Neural crest cell (in vitro differentiated cells): ENCODE data around the gene ITGB8. TPM values are rescaled to one million over a fixed set of nuclear protein-coding genes. Genes with fewer than 3 reads are reported as not detected.

Experiments used
- DNase-seq: peaks from one replicate; pipeline ENCODE4 v3.0.0; 2021; ENCODE audit warnings: low read depth, mixed read lengths, low spot score
- H3K27ac Mint-ChIP-seq: one replicate; pipeline ENCODE4 v1.8.0; 2021; ENCODE audit warnings: mild to moderate bottlenecking, mixed read lengths; ENCODE audit not compliant: unreplicated experiment
- H3K27me3 Mint-ChIP-seq: 2 replicates; pipeline ENCODE4 v1.8.0; 2021; ENCODE audit warnings: low read depth, mild to moderate bottlenecking, mixed read lengths
- H3K36me3 Mint-ChIP-seq: 2 replicates; pipeline ENCODE4 v1.8.0; 2021; ENCODE audit warnings: low read depth, mild to moderate bottlenecking, mixed read lengths
- H3K4me1 Mint-ChIP-seq: 2 replicates; pipeline ENCODE4 v1.8.0; 2021; ENCODE audit warnings: mixed read lengths
- H3K4me3 Mint-ChIP-seq: one replicate; pipeline ENCODE4 v1.8.0; 2021; ENCODE audit warnings: mild to moderate bottlenecking, mixed read lengths
- H3K9me3 Mint-ChIP-seq: 2 replicates; pipeline ENCODE4 v1.8.0; 2021; ENCODE audit warnings: mixed read lengths
- CTCF ChIP-seq: fragments of 200-600 bp; sonication (generic); conservative IDR thresholded peaks from 2 replicates; pipeline ENCODE4 v1.5.0; 2021; ENCODE audit warnings: antibody characterized with exemption, mild to moderate bottlenecking
- total RNA-seq: library from RNA; stranded (reverse); gene quantifications from 2 replicates; pipeline ENCODE4 v1.2.1, GENCODE V29; 2021

Gene ITGB8
- total RNA-seq, 1 donor from 2014 or later, result 19.9 TPM

- no peak for TF ChIP-seq CTCF
- Mint-ChIP-seq H3K4me3 (no peak overlapping the region), H3K36me3 (peaks cover 19% of the 10 kb centered on the region), H3K27ac (no peak overlapping the region), H3K9me3 (no peaks in the 10 kb centered on the region), H3K27me3 (no peaks in the 10 kb centered on the region), H3K4me1 (peaks cover 3% of the 10 kb centered on the region)
- DNase-seq, result no peak
Observed at GRCh38 chr7:20394284-20394683, 63.6 kb downstream of the ITGB8 start.

DNA sequence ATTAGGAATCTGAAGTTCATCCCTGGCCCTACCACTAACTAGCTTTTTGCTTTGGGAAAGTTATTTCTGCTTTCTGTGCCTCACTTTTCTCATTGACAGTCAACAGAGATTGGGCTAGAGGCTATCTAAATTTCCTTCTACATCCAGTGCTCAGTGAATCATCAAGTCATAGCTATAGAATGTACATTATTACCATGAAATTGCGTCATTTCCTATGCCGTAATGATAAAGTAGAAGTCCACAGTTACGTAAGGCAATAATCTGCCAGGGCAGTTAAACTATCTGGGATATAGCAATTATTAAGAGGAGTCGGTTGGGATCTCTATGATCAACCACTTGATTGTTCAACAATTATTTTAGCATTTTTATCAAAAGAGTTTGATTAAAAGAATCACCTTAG, 64.4 kb downstream of the ITGB8 start:
- H3K4me1 Mint-ChIP-seq, result peaks cover 6% of the 10 kb centered on the region

GRCh38 chr7:20395511-20395910, 64.8 kb downstream of the ITGB8 start:
- H3K36me3 Mint-ChIP-seq, result peaks cover 19% of the 10 kb centered on the region
- TF ChIP-seq CTCF, result no peak
- no peaks in the 10 kb centered on the region for H3K27me3 Mint-ChIP-seq
- peaks cover 6% of the 10 kb centered on the region for H3K4me1 Mint-ChIP-seq
- H3K4me3 Mint-ChIP-seq, result no peak overlapping the region
- DNase-seq, result no peak
- no peak overlapping the region for H3K27ac Mint-ChIP-seq
- no peaks in the 10 kb centered on the region for H3K9me3 Mint-ChIP-seq

More for the DNA sequence above, 64.4 kb downstream of the ITGB8 start:
- no peaks in the 10 kb centered on the region for H3K9me3 Mint-ChIP-seq
- no peaks in the 10 kb centered on the region for H3K27me3 Mint-ChIP-seq
- no peak for DNase-seq
- H3K4me3 Mint-ChIP-seq, result no peak overlapping the region
- H3K36me3 Mint-ChIP-seq, result peaks cover 19% of the 10 kb centered on the region
- TF ChIP-seq CTCF, result no peak
- no peak overlapping the region for H3K27ac Mint-ChIP-seq

GRCh38 chr7:20399521-20399920, 68.8 kb downstream of the ITGB8 start:
- no peak for DNase-seq
- peaks cover 31% of the 10 kb centered on the region for H3K4me1 Mint-ChIP-seq
- no peak overlapping the region for H3K4me3 Mint-ChIP-seq

GRCh38 chr7:20401861-20402746, 71.4 kb downstream of the ITGB8 start:
- Mint-ChIP-seq H3K36me3 (peaks cover 11% of the 10 kb centered on the region), H3K9me3 (no peaks in the 10 kb centered on the region), H3K27me3 (no peaks in the 10 kb centered on the region), H3K4me1 (peaks cover 46% of the 10 kb centered on the region), H3K27ac (no peak overlapping the region), H3K4me3 (no peak overlapping the region)
- DNase-seq, result no peak
- no peak for TF ChIP-seq CTCF

More at GRCh38 chr7:20399521-20399920, 68.8 kb downstream of the ITGB8 start:
- H3K36me3 Mint-ChIP-seq, result peaks cover 13% of the 10 kb centered on the region
- no peaks in the 10 kb centered on the region for H3K9me3 Mint-ChIP-seq
- H3K27me3 Mint-ChIP-seq, result no peaks in the 10 kb centered on the region
- no peak for TF ChIP-seq CTCF
- H3K27ac Mint-ChIP-seq, result no peak overlapping the region
